ENCODE results near the gene LRRD1.
A peak's percentile ranks its signal among the peaks of the same experiment; 100 is the strongest.

The LRRD1 gene

DNA sequence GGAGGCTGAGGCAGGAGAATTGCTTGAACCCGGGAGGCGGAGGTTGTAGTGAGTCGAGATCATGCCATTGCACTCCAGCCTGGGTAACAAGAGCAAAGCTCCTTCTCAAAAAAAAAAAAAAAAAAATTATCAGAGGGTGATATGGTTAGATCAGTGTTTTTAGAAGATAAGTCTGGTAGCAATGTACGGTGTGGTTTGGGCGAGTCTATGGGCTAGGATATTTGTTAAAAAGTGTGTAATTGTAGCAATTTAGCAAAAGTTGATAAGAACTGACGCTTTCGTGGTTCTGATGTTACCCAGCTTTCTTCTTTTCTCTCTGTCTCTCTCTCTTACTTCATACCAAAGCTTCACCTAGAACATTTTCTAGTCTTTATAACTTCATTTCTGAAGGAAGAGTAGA is 37.8 kb downstream of the LRRD1 start:
- Histone ChIP-seq H3K4me3 (ENCODE audit: low read depth, low read length) (no peak overlapping the region), H3K27me3 (no peaks in the 10 kb centered on the region), H3K4me1 (no peaks in the 10 kb centered on the region), H3K36me3 (no peaks in the 10 kb centered on the region), H3K9me3 (no peaks in the 10 kb centered on the region; the same call in 1 of the 2 replicates)
- TF ChIP-seq, protein P1, sequence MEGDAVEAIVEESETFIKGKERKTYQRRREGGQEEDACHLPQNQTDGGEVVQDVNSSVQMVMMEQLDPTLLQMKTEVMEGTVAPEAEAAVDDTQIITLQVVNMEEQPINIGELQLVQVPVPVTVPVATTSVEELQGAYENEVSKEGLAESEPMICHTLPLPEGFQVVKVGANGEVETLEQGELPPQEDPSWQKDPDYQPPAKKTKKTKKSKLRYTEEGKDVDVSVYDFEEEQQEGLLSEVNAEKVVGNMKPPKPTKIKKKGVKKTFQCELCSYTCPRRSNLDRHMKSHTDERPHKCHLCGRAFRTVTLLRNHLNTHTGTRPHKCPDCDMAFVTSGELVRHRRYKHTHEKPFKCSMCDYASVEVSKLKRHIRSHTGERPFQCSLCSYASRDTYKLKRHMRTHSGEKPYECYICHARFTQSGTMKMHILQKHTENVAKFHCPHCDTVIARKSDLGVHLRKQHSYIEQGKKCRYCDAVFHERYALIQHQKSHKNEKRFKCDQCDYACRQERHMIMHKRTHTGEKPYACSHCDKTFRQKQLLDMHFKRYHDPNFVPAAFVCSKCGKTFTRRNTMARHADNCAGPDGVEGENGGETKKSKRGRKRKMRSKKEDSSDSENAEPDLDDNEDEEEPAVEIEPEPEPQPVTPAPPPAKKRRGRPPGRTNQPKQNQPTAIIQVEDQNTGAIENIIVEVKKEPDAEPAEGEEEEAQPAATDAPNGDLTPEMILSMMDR (IDR thresholded peaks at IDR 0.05; ENCODE audit: low read depth, low read length), result no peak
- DNase-seq, result no peak

GRCh38 chr7:92137557-92137956 is 41.4 kb downstream of the LRRD1 start:
- peak; percentile 27 for DNase-seq
- no peaks in the 10 kb centered on the region for H3K4me1 ChIP-seq
- no peak overlapping the region for H3K4me3 ChIP-seq (ENCODE audit: low read depth, low read length)
- TF ChIP-seq, protein P1 (IDR thresholded peaks at IDR 0.05; ENCODE audit: low read depth, low read length), result no peak
- H3K9me3 ChIP-seq, result no peaks in the 10 kb centered on the region
- no peaks in the 10 kb centered on the region for H3K27me3 ChIP-seq
- H3K36me3 ChIP-seq, result no peaks in the 10 kb centered on the region

DNA sequence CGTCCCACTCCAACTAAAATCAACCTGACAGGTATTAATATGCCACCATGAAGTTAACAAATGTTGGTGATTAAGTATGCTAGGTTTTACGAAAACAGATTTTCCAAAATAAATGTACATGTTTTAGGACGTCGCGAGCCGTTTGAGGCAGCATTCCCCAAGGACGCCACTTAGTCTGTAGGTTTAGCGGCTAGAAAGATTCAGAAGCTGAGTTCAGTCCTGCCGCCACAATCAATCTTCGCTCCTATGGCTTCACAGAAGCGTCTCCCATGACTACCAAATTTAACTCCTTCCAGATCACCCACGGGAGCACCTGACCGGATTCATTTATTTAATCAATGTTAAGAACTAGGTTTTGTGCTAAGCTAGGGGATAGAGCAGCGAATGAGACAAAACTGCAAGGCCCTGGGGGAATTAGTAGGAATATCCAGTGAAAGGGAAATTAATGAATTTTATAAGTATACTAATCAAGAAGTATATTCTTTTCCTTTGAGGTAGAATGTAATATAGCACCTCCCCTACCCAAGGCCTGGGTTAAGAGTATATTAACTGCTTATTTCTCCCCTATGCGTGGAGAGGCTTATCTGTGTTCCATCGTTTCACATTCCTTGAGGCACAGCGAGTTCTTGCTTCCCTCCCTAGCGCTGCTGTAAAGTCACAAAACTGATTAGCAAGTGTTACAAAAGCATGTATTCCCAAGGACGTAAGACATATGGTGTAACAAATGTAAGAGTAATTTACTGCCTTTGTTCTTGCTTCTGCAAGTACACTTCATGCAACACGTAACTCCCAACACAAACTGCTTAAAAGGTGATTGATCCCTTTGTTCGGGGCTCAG is 43.7 kb downstream of the LRRD1 start:
- H3K36me3 ChIP-seq, result no peaks in the 10 kb centered on the region
- no peaks in the 10 kb centered on the region for H3K27me3 ChIP-seq
- no peak for DNase-seq
- peak overlapping the region; percentile 81 for H3K4me3 ChIP-seq (ENCODE audit: low read depth, low read length)
- no peaks in the 10 kb centered on the region for H3K9me3 ChIP-seq
- TF ChIP-seq, protein P1 (IDR thresholded peaks at IDR 0.05; ENCODE audit: low read depth, low read length), result no peak
- H3K4me1 ChIP-seq, result no peaks in the 10 kb centered on the region

DNA sequence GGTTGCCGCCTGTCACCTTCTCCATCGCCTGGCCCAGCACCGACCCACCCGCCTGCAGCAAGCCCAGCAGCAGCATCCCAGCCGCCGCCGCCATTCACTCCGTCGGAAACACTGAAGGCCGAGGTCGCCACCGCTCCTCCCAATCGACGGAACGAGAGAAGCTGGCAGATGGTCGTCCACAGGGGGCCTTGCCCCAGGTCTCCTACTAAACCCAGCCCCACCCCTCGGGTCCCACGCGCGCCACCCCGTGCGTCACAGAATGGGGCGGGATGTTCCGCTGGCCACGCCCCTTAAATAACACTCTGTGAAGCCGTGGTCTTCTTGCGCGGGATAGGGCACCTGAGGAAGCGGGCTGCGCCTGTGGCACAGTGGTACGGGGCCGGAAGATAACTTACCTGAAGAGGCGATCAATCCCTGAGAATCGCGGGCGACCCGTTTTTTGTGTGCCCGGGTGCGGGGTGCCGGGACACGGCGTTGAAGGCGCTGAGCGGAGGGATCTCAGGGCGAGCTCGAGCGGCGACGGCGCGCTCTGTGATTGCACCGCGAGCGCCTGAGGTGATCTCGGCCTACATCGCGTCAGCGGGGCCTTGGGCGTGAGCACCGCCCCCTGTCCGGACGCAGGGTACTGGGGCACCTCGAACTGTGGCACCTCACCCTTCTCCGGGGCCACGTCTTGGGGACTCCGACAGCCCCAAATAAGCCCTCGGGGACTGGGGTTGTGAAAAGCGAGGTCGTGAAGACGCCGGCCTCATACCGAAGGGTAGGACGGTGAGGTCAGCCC is 44.5 kb downstream of the LRRD1 start, which contains the start of gene CYP51A1:
Gene CYP51A1 (minus strand): TSS at position 207 of the 781 bp plus-strand sequence. CDS start 113 bp downstream, at position 94.
- no peaks in the 10 kb centered on the region for H3K4me1 ChIP-seq
- H3K4me3 ChIP-seq (ENCODE audit: low read depth, low read length), result peak within 1 kb of the TSS; percentile 81
- H3K9me3 ChIP-seq, result no peaks in the 10 kb centered on the region
- H3K36me3 ChIP-seq, result no peaks in the 10 kb centered on the region
- peak; percentile 93 for DNase-seq
- no peaks in the 10 kb centered on the region for H3K27me3 ChIP-seq
- TF ChIP-seq, protein P1 (IDR thresholded peaks at IDR 0.05; ENCODE audit: low read depth, low read length), result no peak

DNA sequence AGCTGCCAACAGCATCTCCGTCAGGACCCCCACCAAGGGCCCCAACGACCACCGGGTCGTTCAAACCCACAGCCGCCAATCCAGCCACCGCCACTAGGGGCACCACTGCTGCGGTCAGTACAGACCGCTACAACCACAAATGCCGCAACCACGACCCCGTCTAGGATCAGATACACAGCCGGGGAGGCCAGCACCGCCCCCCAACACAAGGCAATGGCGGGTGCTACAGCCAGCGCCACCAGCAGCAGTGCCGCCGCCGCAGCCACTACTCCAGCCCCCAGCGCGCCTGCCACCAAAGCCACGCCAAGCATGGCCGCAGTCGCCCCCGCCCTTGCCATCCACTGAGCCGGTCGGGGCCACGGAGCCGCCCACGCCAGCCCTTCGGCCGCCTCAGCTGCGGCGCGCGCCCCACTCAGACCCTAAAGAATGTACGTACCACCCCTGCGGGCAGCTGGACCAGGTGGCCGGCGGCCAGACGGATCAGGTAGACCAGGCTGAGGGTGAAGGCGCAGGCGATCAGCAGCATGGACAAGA is 45.1 kb downstream of the LRRD1 start:
- no peaks in the 10 kb centered on the region for H3K27me3 ChIP-seq
- H3K36me3 ChIP-seq, result peaks cover under 1% of the 10 kb centered on the region
- DNase-seq, result peak; percentile 89
- H3K9me3 ChIP-seq, result no peaks in the 10 kb centered on the region
- TF ChIP-seq, protein P1 (IDR thresholded peaks at IDR 0.05; ENCODE audit: low read depth, low read length), result peak; percentile 85
- no peaks in the 10 kb centered on the region for H3K4me1 ChIP-seq
- H3K4me3 ChIP-seq (ENCODE audit: low read depth, low read length), result peak overlapping the region; percentile 81

All from BE2C (cell line).